Activated naive CD8-positive, alpha-beta T cell treated with anti-CD3 and anti-CD28 coated beads, Interleukin-2, amount 10 ng/mL, durations not matched to agents 7 days and 5 days (primary cell): Measurements from ENCODE around the gene FAM184B. TPM values are rescaled to one million over a fixed set of nuclear protein-coding genes. Genes with fewer than 3 reads are reported as not detected.
"Not testable (repeated sequence)": the region's sequence is repeated elsewhere in the genome, so short reads cannot be mapped to it uniquely, and the experiment has no call there.

Source experiments
- ATAC-seq: fragments of 150-1000 bp; cut with Tn5 transposase; one replicate; pipeline ENCODE4 v1.10.0; 2021; ENCODE audit warnings: low read depth, moderate library complexity
- POLR2A ChIA-PET: fragments of 350-600 bp; sonication (Branson Sonifier 250); formaldehyde crosslinking; loops from one replicate; lab custom pipeline; 2021; ENCODE audit warnings: antibody characterized with exemption; lab: Charles Lee
- DNase-seq: peaks from one replicate; pipeline ENCODE4 v3.0.0; 2021
- H3K27ac Mint-ChIP-seq: one replicate; pipeline ENCODE4 v1.8.0; 2022; ENCODE audit warnings: mild to moderate bottlenecking, mixed read lengths
- H3K27me3 Mint-ChIP-seq: one replicate; pipeline ENCODE4 v1.8.0; 2022; ENCODE audit warnings: mild to moderate bottlenecking, moderate library complexity, mixed read lengths
- H3K36me3 Mint-ChIP-seq: one replicate; pipeline ENCODE4 v1.8.0; 2021; ENCODE audit warnings: mild to moderate bottlenecking, mixed read lengths
- H3K4me1 Mint-ChIP-seq: one replicate; pipeline ENCODE4 v1.8.0; 2021; ENCODE audit warnings: mixed read lengths
- H3K4me3 Mint-ChIP-seq: one replicate; pipeline ENCODE4 v1.8.0; 2022; ENCODE audit warnings: mild to moderate bottlenecking, moderate library complexity, mixed read lengths
- H3K9me3 Mint-ChIP-seq: one replicate; pipeline ENCODE4 v1.8.0; 2021; ENCODE audit warnings: mixed read lengths
- total RNA-seq, 2 experiments: library from RNA; stranded (reverse); gene quantifications; one replicate each; pipeline ENCODE4 v1.2.3, GENCODE V29; 2021

Gene FAM184B
- total RNA-seq, 2 experiments from 2014 or later, result not detected

GRCh38 chr4:17680559-17681280 lies 100.7 kb downstream of the FAM184B start:
- POLR2A ChIA-PET, result no interaction called here
- DNase-seq (no peak), ATAC-seq (no peak)
- no peaks in the 10 kb centered on the region for H3K36me3 Mint-ChIP-seq
- H3K4me1 Mint-ChIP-seq, result no peaks in the 10 kb centered on the region
- H3K27ac Mint-ChIP-seq, result no peak overlapping the region
- H3K4me3 Mint-ChIP-seq, result no peak overlapping the region
- peaks cover 9% of the 10 kb centered on the region for H3K27me3 Mint-ChIP-seq
- H3K9me3 Mint-ChIP-seq, result peaks cover 1% of the 10 kb centered on the region

DNA sequence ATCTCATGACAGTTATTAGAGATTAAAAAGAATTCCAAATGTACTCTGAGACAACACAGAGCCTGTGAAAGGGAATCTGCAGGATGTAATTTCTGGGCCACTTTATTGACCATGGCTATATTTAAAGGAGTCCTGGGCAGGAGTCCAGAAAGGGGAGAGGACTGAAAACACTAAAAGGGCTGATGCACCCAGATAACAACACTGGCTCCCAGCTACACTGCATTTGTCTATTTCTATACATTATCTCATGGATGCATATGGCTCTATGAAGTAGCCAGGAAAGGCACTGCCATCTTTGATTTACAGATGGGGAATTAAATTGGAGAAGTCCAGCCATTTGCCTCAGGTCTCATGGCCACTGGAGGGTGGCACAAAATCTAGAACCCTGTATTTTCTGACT lies 111.0 kb downstream of the FAM184B start:
- DNase-seq, result no peak
- POLR2A ChIA-PET, result no interaction called here
- peaks cover 2% of the 10 kb centered on the region for H3K9me3 Mint-ChIP-seq
- H3K4me1 Mint-ChIP-seq, result no peaks in the 10 kb centered on the region
- H3K27ac Mint-ChIP-seq, result no peak overlapping the region
- H3K36me3 Mint-ChIP-seq, result no peaks in the 10 kb centered on the region
- no peak for ATAC-seq
- H3K4me3 Mint-ChIP-seq, result no peak overlapping the region
- peaks cover 9% of the 10 kb centered on the region for H3K27me3 Mint-ChIP-seq

DNA sequence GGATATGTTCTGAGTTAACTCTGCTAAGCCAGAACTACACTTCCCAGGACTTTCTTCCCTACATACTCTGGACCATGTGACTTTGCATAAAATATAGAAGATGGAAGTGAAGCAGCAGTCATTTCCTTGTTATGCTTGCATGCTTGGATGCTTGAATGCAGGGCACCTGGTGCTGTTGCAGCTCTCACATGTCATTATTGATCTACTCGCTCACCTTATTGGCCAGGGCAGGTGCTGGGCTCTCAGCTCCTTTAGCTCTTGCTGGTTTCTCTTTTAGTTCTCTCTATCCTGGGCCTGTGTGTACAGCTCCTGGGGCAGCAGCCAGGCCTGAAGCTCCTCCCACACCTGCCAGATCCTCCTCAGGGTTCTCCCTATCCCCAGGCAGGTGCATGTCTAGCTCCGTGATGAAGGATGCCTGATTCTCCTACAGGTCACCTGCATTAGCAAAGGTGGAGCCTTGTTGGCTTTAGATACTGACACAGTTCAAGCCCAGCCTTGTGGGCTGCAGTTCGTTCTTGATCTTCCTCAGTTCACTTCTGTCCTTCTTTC lies 113.7 kb downstream of the FAM184B start:
- POLR2A ChIA-PET, result no interaction called here
- peaks cover under 1% of the 10 kb centered on the region for H3K9me3 Mint-ChIP-seq
- no peaks in the 10 kb centered on the region for H3K36me3 Mint-ChIP-seq
- peaks cover 7% of the 10 kb centered on the region for H3K4me1 Mint-ChIP-seq
- ATAC-seq, result no peak
- H3K27ac Mint-ChIP-seq, result no peak overlapping the region
- H3K27me3 Mint-ChIP-seq, result peaks cover 9% of the 10 kb centered on the region
- DNase-seq, result no peak
- no peak overlapping the region for H3K4me3 Mint-ChIP-seq

DNA sequence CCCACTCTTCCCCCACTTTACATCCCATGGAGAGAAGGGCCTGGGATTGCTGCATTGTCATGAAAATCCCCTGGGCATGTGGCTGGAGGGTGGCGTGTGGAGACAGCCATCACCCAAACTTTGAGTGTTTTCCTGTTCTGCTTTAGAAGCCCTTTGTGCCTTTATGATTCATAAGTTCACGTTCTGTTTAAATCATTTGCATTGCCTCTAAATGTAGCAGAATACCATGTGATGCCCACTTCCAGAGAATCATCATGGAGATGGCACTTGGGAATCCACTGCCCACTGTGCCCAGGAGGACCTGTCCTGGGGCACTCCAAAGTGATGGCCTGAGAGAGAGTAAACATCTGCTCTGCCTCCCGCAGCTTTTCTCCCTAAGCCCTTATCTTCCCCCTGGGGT lies 114.2 kb downstream of the FAM184B start:
- H3K4me3 Mint-ChIP-seq, result no peak overlapping the region

GRCh38 chr4:17665852-17666251 lies 115.6 kb downstream of the FAM184B start:
- Mint-ChIP-seq H3K9me3 (no peaks in the 10 kb centered on the region), H3K27ac (no peak overlapping the region), H3K27me3 (peaks cover 4% of the 10 kb centered on the region), H3K36me3 (no peaks in the 10 kb centered on the region), H3K4me1 (peaks cover 7% of the 10 kb centered on the region), H3K4me3 (no peak overlapping the region)
- POLR2A ChIA-PET, result no interaction called here
- DNase-seq (no peak), ATAC-seq (no peak)

More for the DNA sequence above, 114.2 kb downstream of the FAM184B start:
- H3K9me3 Mint-ChIP-seq, result no peaks in the 10 kb centered on the region
- ATAC-seq (no peak), DNase-seq (no peak)
- POLR2A ChIA-PET, result no interaction called here
- H3K27ac Mint-ChIP-seq, result no peak overlapping the region
- peaks cover 7% of the 10 kb centered on the region for H3K4me1 Mint-ChIP-seq
- peaks cover 9% of the 10 kb centered on the region for H3K27me3 Mint-ChIP-seq
- H3K36me3 Mint-ChIP-seq, result no peaks in the 10 kb centered on the region

GRCh38 chr4:17665346-17665745 lies 116.1 kb downstream of the FAM184B start:
- Mint-ChIP-seq H3K4me1 (peaks cover 7% of the 10 kb centered on the region), H3K27ac (no peak overlapping the region), H3K27me3 (peaks cover 5% of the 10 kb centered on the region), H3K9me3 (no peaks in the 10 kb centered on the region), H3K36me3 (no peaks in the 10 kb centered on the region), H3K4me3 (no peak overlapping the region)
- POLR2A ChIA-PET, result no interaction called here
- DNase-seq, result no peak
- no peak for ATAC-seq

- DNase-seq (no peak), ATAC-seq (peak; percentile 42)
- Mint-ChIP-seq H3K27me3 (peaks cover 2% of the 10 kb centered on the region), H3K36me3 (no peaks in the 10 kb centered on the region), H3K9me3 (no peaks in the 10 kb centered on the region), H3K4me3 (no peak overlapping the region), H3K27ac (no peak overlapping the region), H3K4me1 (peaks cover 7% of the 10 kb centered on the region)
- POLR2A ChIA-PET, result no interaction called here
Measured at GRCh38 chr4:17664755-17665154, 116.7 kb downstream of the FAM184B start.

DNA sequence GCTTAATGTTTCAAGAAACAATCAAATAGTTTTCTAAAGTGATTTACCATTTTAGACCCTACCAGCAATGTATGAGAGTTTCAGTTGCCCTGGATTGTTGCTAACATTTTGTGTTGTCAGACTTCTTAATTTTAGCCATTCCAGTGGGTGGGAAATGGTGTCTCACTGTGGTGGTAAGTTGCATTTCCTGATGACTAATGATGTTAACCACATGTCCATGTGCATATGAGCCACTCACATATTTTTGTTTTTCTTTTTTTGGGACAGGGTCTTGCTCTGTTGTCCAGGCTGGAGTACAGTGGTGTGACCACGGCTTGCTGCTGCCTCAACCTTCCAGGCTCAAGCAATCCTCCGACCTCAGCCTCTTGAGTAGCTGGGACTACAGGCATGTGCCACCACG lies 118.7 kb downstream of the FAM184B start:
- POLR2A ChIA-PET, result no interaction called here
- H3K36me3 Mint-ChIP-seq, result no peaks in the 10 kb centered on the region
- no peak overlapping the region for H3K27ac Mint-ChIP-seq
- peaks cover 5% of the 10 kb centered on the region for H3K27me3 Mint-ChIP-seq
- no peaks in the 10 kb centered on the region for H3K9me3 Mint-ChIP-seq
- no peak overlapping the region for H3K4me3 Mint-ChIP-seq
- ATAC-seq (no peak), DNase-seq (no peak)
- H3K4me1 Mint-ChIP-seq, result peaks cover 7% of the 10 kb centered on the region

GRCh38 chr4:17659196-17659595 lies 122.2 kb downstream of the FAM184B start:
- DNase-seq, H3K36me3 Mint-ChIP-seq, H3K27ac Mint-ChIP-seq, H3K4me3 Mint-ChIP-seq, POLR2A ChIA-PET, H3K4me1 Mint-ChIP-seq, ATAC-seq, H3K9me3 Mint-ChIP-seq: not testable (repeated sequence)
- H3K27me3 Mint-ChIP-seq, result peaks cover 17% of the 10 kb centered on the region

DNA sequence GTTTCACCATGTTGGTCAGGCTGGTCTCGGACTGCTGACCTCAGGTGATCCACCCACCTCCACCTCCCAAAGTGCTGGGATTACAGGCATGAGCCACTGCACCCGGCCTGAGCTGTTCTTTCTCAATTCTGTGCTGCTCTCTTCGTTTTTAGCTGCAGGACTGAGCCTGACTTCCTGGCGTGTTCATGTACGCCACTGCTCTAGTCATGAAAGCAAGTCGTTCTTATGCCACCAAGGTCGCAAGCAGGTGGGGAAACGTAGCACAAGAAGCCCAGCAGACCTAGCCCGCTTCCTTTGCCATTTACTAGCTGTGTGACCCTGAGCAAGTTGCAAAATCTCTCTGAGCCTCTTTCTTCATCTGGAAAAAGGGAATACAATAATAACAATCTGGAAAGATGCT lies 123.6 kb downstream of the FAM184B start:
- no peaks in the 10 kb centered on the region for H3K4me1 Mint-ChIP-seq
- ATAC-seq (no peak), DNase-seq (no peak)
- H3K27ac Mint-ChIP-seq, result no peak overlapping the region
- H3K4me3 Mint-ChIP-seq, result no peak overlapping the region
- H3K27me3 Mint-ChIP-seq, result peaks cover 17% of the 10 kb centered on the region
- no peaks in the 10 kb centered on the region for H3K9me3 Mint-ChIP-seq
- H3K36me3 Mint-ChIP-seq, result no peaks in the 10 kb centered on the region
- POLR2A ChIA-PET, result no interaction called here

DNA sequence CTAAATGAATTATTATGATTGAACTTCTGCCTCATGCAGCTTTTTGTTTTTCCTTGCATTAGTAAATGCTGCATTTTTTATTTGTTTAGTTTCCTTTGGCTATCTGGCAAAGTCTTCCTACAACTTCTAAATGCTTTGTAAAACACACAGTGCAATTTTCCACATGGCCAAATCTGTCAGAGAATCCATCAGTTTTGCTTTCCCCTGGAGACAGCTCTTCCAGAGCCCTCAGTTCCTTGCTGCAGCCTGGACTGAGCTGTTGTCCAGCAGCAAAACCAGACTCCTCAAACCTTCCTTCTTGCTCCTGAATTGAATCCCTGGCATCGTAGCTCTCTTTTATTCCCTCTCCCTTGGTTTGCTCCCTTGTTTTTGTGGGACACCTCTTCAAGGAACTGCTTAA lies 124.3 kb downstream of the FAM184B start:
- Mint-ChIP-seq H3K9me3 (no peaks in the 10 kb centered on the region), H3K27me3 (peaks cover 17% of the 10 kb centered on the region), H3K27ac (no peak overlapping the region), H3K4me1 (no peaks in the 10 kb centered on the region), H3K36me3 (no peaks in the 10 kb centered on the region), H3K4me3 (no peak overlapping the region)
- ATAC-seq (no peak), DNase-seq (no peak)
- POLR2A ChIA-PET, result no interaction called here

GRCh38 chr4:17654701-17655100 lies 126.7 kb downstream of the FAM184B start:
- Mint-ChIP-seq H3K4me3 (no peak overlapping the region), H3K27ac (no peak overlapping the region), H3K36me3 (no peaks in the 10 kb centered on the region), H3K27me3 (peaks cover 21% of the 10 kb centered on the region), H3K9me3 (no peaks in the 10 kb centered on the region), H3K4me1 (peaks cover 11% of the 10 kb centered on the region)
- no peak for DNase-seq
- no peak for ATAC-seq
- POLR2A ChIA-PET, result no interaction called here

DNA sequence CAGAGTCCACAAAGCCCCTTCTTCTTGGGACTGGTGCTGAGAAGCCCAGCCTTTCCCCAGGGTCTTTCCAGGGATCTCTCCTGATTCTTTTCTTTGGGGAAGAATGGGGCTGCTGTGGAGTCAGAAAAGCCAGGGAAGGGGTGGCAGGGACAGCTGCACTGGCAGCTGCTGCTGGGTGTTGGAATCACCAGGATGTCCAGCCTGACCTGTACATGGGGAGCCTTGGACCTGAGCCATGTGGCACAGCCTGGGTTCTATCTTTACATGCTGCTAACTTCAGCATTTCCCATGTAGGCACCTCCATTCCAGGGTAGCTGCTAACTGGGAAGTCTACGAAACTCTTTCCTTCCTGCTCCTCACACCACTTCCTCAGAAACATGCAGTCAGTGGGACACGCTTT lies 131.0 kb downstream of the FAM184B start:
- POLR2A ChIA-PET, result no interaction called here
- ATAC-seq (no peak), DNase-seq (no peak)
- Mint-ChIP-seq H3K27me3 (peaks cover 10% of the 10 kb centered on the region), H3K27ac (no peak overlapping the region), H3K9me3 (no peaks in the 10 kb centered on the region), H3K4me3 (no peak overlapping the region), H3K4me1 (peaks cover 12% of the 10 kb centered on the region), H3K36me3 (no peaks in the 10 kb centered on the region)

DNA sequence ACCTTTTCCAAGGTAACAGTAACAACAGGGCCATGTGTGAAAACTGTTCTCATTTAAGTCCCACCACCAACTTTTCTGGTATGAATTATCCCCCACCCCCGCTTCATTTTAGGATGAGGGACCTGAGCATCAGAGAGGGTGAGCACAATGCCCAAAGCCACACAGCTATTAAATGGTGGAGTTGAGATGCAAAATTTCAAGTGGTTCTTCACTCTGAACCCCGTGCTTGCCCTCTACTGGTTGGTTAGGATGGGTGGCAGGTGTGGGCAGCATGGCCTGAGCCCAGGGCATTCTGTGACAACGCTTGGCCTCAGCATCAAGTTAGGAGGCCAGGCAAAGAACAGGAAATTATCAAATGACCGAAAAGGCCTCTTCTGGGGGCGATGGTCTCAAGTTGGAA lies 133.5 kb downstream of the FAM184B start:
- Mint-ChIP-seq H3K27ac (no peak overlapping the region), H3K27me3 (peaks cover 8% of the 10 kb centered on the region), H3K4me3 (no peak overlapping the region), H3K9me3 (no peaks in the 10 kb centered on the region), H3K4me1 (peaks cover 12% of the 10 kb centered on the region), H3K36me3 (peaks cover 3% of the 10 kb centered on the region)
- ATAC-seq, result no peak
- POLR2A ChIA-PET, result no interaction called here
- no peak for DNase-seq
